ENCODE data around the gene ZNF609. TPM values are rescaled to one million over a fixed set of nuclear protein-coding genes. Genes with fewer than 3 reads are reported as not detected.

The ZNF609 gene
- total and polyA plus RNA-seq, 2 donors: 15.0 to 23.7 TPM

GRCh38 chr15:64524778-64525177 is 64.4 kb downstream of the ZNF609 start:
- 95% methylated on average over 1 of the region's 1 CpG for WGBS
- DNase-seq (ENCODE audit: extremely low spot score): no peak
- H3K27ac ChIP-seq (ENCODE audit: low read depth): no peak overlapping the region
- H3K4me1 ChIP-seq (ENCODE audit: insufficient read depth): peaks cover 2% of the 10 kb centered on the region
- H3K4me3 ChIP-seq (ENCODE audit: low read depth, low read length): no peak overlapping the region
- no peaks in the 10 kb centered on the region for H3K36me3 ChIP-seq (ENCODE audit: insufficient read depth)

- Histone ChIP-seq H3K4me1 (ENCODE audit: insufficient read depth) (peaks cover 2% of the 10 kb centered on the region), H3K36me3 (ENCODE audit: insufficient read depth) (no peaks in the 10 kb centered on the region), H3K27ac (ENCODE audit: low read depth) (no peak overlapping the region), H3K4me3 (ENCODE audit: low read depth, low read length) (no peak overlapping the region)
- whole genome bisulfite sequencing: 83% methylated on average over 8 of the region's 8 CpGs
- DNase-seq (ENCODE audit: extremely low spot score): no peak
These were observed 65.6 kb downstream of the ZNF609 start for GRCh38 chr15:64525828-64526530.

- 85% methylated on average over 4 of the region's 4 CpGs for WGBS
- no peak overlapping the region for H3K27ac ChIP-seq (ENCODE audit: low read depth)
- no peaks in the 10 kb centered on the region for H3K4me1 ChIP-seq (ENCODE audit: insufficient read depth)
- no peak overlapping the region for H3K4me3 ChIP-seq (ENCODE audit: low read depth, low read length)
- no peaks in the 10 kb centered on the region for H3K36me3 ChIP-seq (ENCODE audit: insufficient read depth)
- no peak for DNase-seq (ENCODE audit: extremely low spot score)
These were observed 67.0 kb downstream of the ZNF609 start for GRCh38 chr15:64527263-64527984.

GRCh38 chr15:64528871-64529270 is 68.5 kb downstream of the ZNF609 start:
- 97% methylated on average over 10 of the region's 10 CpGs for WGBS
- Histone ChIP-seq H3K36me3 (ENCODE audit: insufficient read depth) (no peaks in the 10 kb centered on the region), H3K4me3 (ENCODE audit: low read depth, low read length) (no peak overlapping the region), H3K27ac (ENCODE audit: low read depth) (no peak overlapping the region), H3K4me1 (ENCODE audit: insufficient read depth) (no peaks in the 10 kb centered on the region)
- no peak for DNase-seq (ENCODE audit: extremely low spot score)

GRCh38 chr15:64530472-64530871 is 70.1 kb downstream of the ZNF609 start:
- WGBS: 23% methylated on average over 1 of the region's 1 CpG
- no peaks in the 10 kb centered on the region for H3K36me3 ChIP-seq (ENCODE audit: insufficient read depth)
- DNase-seq (ENCODE audit: extremely low spot score): no peak
- H3K4me3 ChIP-seq (ENCODE audit: low read depth, low read length): no peak overlapping the region
- no peaks in the 10 kb centered on the region for H3K4me1 ChIP-seq (ENCODE audit: insufficient read depth)
- no peak overlapping the region for H3K27ac ChIP-seq (ENCODE audit: low read depth)

- Histone ChIP-seq H3K36me3 (ENCODE audit: insufficient read depth) (no peaks in the 10 kb centered on the region), H3K4me3 (ENCODE audit: low read depth, low read length) (no peak overlapping the region), H3K4me1 (ENCODE audit: insufficient read depth) (no peaks in the 10 kb centered on the region), H3K27ac (ENCODE audit: low read depth) (no peak overlapping the region)
- DNase-seq (ENCODE audit: extremely low spot score): no peak
These were observed 70.5 kb downstream of the ZNF609 start for GRCh38 chr15:64530918-64531317.

GRCh38 chr15:64532521-64533315 is 72.3 kb downstream of the ZNF609 start:
- Histone ChIP-seq H3K4me3 (ENCODE audit: low read depth, low read length) (no peak overlapping the region), H3K4me1 (ENCODE audit: insufficient read depth) (no peaks in the 10 kb centered on the region), H3K27ac (ENCODE audit: low read depth) (no peak overlapping the region), H3K36me3 (ENCODE audit: insufficient read depth) (no peaks in the 10 kb centered on the region)
- no peak for DNase-seq (ENCODE audit: extremely low spot score)
- WGBS: 87% methylated on average over 12 of the region's 12 CpGs

- no peak for DNase-seq (ENCODE audit: extremely low spot score)
- Histone ChIP-seq H3K27ac (ENCODE audit: low read depth) (no peak overlapping the region), H3K4me3 (ENCODE audit: low read depth, low read length) (no peak overlapping the region), H3K4me1 (ENCODE audit: insufficient read depth) (no peaks in the 10 kb centered on the region), H3K36me3 (ENCODE audit: insufficient read depth) (no peaks in the 10 kb centered on the region)
- WGBS: 92% methylated on average over 4 of the region's 4 CpGs
These were observed 75.3 kb downstream of the ZNF609 start for GRCh38 chr15:64535460-64536243.

GRCh38 chr15:64536244-64536836 is 76.0 kb downstream of the ZNF609 start:
- DNase-seq (ENCODE audit: extremely low spot score): no peak
- no peaks in the 10 kb centered on the region for H3K4me1 ChIP-seq (ENCODE audit: insufficient read depth)
- 88% methylated on average over 6 of the region's 6 CpGs for WGBS
- H3K4me3 ChIP-seq (ENCODE audit: low read depth, low read length): no peak overlapping the region
- no peaks in the 10 kb centered on the region for H3K36me3 ChIP-seq (ENCODE audit: insufficient read depth)
- H3K27ac ChIP-seq (ENCODE audit: low read depth): no peak overlapping the region

- no peak overlapping the region for H3K27ac ChIP-seq (ENCODE audit: low read depth)
- H3K36me3 ChIP-seq (ENCODE audit: insufficient read depth): peaks cover 2% of the 10 kb centered on the region
- no peak overlapping the region for H3K4me3 ChIP-seq (ENCODE audit: low read depth, low read length)
- 62% methylated on average over 1 of the region's 1 CpG for WGBS
- no peak for DNase-seq (ENCODE audit: extremely low spot score)
- no peaks in the 10 kb centered on the region for H3K4me1 ChIP-seq (ENCODE audit: insufficient read depth)
These were observed 81.7 kb downstream of the ZNF609 start for GRCh38 chr15:64542091-64542490.

- H3K4me1 ChIP-seq (ENCODE audit: insufficient read depth): no peaks in the 10 kb centered on the region
- no peak for DNase-seq (ENCODE audit: extremely low spot score)
- H3K36me3 ChIP-seq (ENCODE audit: insufficient read depth): peaks cover 2% of the 10 kb centered on the region
- no peak overlapping the region for H3K27ac ChIP-seq (ENCODE audit: low read depth)
- WGBS: 95% methylated on average over 2 of the region's 2 CpGs
- H3K4me3 ChIP-seq (ENCODE audit: low read depth, low read length): no peak overlapping the region
These were observed 84.1 kb downstream of the ZNF609 start for GRCh38 chr15:64544450-64544849.

GRCh38 chr15:64547275-64547674 is 86.9 kb downstream of the ZNF609 start:
- Histone ChIP-seq H3K27ac (ENCODE audit: low read depth) (no peak overlapping the region), H3K4me3 (ENCODE audit: low read depth, low read length) (no peak overlapping the region), H3K4me1 (ENCODE audit: insufficient read depth) (peaks cover 1% of the 10 kb centered on the region), H3K36me3 (ENCODE audit: insufficient read depth) (peaks cover 2% of the 10 kb centered on the region)
- no peak for DNase-seq (ENCODE audit: extremely low spot score)

- Histone ChIP-seq H3K4me1 (ENCODE audit: insufficient read depth) (peaks cover 1% of the 10 kb centered on the region), H3K4me3 (ENCODE audit: low read depth, low read length) (no peak overlapping the region), H3K27ac (ENCODE audit: low read depth) (no peak overlapping the region), H3K36me3 (ENCODE audit: insufficient read depth) (peaks cover 2% of the 10 kb centered on the region)
- 70% methylated on average over 2 of the region's 2 CpGs for WGBS
- DNase-seq (ENCODE audit: extremely low spot score): no peak
These were observed 87.9 kb downstream of the ZNF609 start for GRCh38 chr15:64548235-64548634.
